GM12875 (cell line): Measurements from ENCODE around the gene PAPPA.

ENCODE experiments used
- H3K4me3 ChIP-seq: one replicate; pipeline ENCODE4 v1.5.1; 2011; ENCODE audit warnings: low read depth, low read length, control low read depth
- TF ChIP-seq, protein P1 (sequence below): IDR thresholded peaks from 2 replicates; pipeline ENCODE4 v1.5.1; 2011; ENCODE audit warnings: low read depth, mild to moderate bottlenecking, control low read depth, inconsistent platforms, low read length, moderate library complexity, borderline replicate concordance; ENCODE audit not compliant: insufficient read depth

Gene PAPPA

GRCh38 chr9:116448431-116448830 is 294.8 kb downstream of the PAPPA start:
- TF ChIP-seq, protein P1, sequence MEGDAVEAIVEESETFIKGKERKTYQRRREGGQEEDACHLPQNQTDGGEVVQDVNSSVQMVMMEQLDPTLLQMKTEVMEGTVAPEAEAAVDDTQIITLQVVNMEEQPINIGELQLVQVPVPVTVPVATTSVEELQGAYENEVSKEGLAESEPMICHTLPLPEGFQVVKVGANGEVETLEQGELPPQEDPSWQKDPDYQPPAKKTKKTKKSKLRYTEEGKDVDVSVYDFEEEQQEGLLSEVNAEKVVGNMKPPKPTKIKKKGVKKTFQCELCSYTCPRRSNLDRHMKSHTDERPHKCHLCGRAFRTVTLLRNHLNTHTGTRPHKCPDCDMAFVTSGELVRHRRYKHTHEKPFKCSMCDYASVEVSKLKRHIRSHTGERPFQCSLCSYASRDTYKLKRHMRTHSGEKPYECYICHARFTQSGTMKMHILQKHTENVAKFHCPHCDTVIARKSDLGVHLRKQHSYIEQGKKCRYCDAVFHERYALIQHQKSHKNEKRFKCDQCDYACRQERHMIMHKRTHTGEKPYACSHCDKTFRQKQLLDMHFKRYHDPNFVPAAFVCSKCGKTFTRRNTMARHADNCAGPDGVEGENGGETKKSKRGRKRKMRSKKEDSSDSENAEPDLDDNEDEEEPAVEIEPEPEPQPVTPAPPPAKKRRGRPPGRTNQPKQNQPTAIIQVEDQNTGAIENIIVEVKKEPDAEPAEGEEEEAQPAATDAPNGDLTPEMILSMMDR, result no peak
- no peak overlapping the region for H3K4me3 ChIP-seq

- TF ChIP-seq, protein P1, result no peak
- no peak overlapping the region for H3K4me3 ChIP-seq
Measured at GRCh38 chr9:116449949-116450348, 296.4 kb downstream of the PAPPA start.

DNA sequence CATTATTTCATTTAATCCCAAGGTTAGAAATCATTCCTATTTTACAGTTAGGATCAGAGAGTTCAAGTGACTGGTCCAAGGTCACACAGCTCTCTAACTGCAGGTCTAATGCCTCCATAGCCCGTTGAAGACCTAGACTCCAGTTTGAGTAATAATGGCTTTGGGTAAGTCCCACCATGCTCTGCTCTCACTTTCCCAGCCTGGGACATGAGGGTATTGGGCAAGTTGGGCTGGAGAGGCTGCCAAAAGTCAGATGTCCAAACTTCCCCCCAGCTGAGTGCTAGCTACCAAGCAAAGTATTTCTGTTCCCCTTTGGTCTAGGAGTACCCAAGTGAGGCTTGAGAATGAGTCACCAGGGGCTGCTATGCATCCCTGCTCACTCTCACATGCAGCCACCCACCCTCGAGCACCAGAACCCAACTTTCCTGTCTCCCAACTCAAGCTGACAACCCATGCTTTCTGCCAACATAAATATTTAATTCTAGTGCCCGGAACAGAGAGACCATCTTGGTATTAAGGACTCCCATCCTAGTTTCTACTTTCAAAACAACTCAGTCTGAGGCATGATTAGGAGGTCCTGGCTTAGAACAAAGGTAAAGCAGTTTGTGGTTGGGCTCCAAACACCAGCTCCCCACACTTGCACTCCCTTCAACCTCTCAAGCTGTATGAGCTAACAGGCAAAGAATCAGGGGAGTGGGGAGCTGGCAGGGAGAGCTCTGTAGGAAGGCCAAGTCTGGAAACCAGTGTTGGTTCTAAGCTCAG is 297.0 kb downstream of the PAPPA start:
- no peak overlapping the region for H3K4me3 ChIP-seq
- TF ChIP-seq, protein P1, result no peak

DNA sequence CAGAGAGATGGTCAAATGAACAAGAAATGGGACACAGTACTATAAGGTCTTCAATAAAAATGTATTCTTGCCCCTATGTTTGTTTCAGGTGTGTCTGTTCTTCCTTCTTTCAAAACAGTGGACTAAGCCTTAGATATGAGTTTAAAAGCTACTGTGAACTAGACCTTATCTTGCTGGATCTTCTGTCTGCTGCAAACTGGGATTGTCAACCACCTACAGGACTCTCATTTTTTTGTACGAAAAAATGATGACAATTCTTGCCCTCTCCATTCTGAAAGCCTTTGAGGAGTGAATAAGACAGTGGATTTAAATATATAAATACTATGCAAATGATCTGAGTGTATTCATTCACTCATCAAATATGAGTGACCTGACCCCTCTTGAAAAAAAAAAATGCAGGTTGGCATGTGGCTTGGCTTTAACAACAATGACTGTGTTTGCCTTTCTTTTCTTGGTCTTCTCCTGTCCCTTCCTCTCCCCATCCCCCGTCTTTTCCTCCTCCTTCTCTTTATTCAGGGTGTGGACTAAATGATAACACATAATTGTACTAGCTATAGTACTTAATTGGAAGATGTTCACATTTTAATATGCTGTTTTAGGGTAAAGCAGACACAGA is 298.0 kb downstream of the PAPPA start:
- no peak overlapping the region for H3K4me3 ChIP-seq
- TF ChIP-seq, protein P1, result no peak
